Right ventricle myocardium inferior (tissue), 1 donor: ENCODE results near the gene CHADL. TPM values are rescaled to one million over a fixed set of nuclear protein-coding genes. Genes with fewer than 3 reads are reported as not detected.
A peak's percentile ranks its signal among the peaks of the same experiment; 100 is the strongest.
"Not testable (repeated sequence)": the region's sequence is repeated elsewhere in the genome, so short reads cannot be mapped to it uniquely, and the experiment has no call there.

Experiments
- ATAC-seq: fragments of 200-7000 bp; cut with Tn5 transposase; one replicate; pipeline ENCODE4 v1.9.1; 2020; ENCODE audit warnings: mild to moderate bottlenecking, moderate library complexity
- DNase-seq: peaks from one replicate; pipeline ENCODE4 v3.0.0; 2021; ENCODE audit errors: missing footprints
- intact Hi-C: fragments of 100-400 bp; cut with DNase I; formaldehyde crosslinking; loops from one replicate; pipeline ENCODE4 v1.11.0; 2022
- total RNA-seq: library from RNA; stranded (reverse); fragmentation: NEBNext Ultra II Directional; extraction: Animal tissue kit (Norgen Biotek cat#: 25700); gene quantifications from one replicate; pipeline ENCODE4 v1.2.1, GENCODE V29; 2021
- donor health status: DM: no; HTN: yes; CAD: no; lungs with severe emphysema.

Gene CHADL
- total RNA-seq, 1 donor from 2014 or later: 26.4 TPM

DNA sequence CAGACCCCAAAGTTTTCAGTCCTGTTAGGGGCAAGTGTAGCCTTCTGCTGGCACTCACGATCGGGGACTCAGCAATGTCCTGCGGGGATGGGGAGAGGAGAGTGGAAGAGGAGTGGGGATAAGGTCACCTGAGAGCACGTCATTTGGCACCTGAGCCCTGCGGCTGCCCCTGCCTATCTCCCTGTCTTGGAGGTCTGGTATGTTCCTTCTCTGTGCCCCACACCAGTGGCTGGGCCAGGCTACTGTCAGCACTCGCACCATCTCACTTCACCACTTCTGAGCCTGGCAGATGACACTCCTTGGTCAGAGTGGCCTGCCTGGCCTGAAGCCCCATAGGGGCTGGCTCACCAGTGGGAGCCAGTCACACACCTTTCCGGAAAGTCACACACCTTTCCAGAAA, 20.1 kb upstream of the CHADL start:
- ATAC-seq (peak; percentile 93), DNase-seq (peak; percentile 78)
- intact Hi-C loops: loop anchor here (1.0 to 5.0 kb wide), 3 partner anchors 18 to 150 kb away; no protein-coding TSS in a partner anchor

DNA sequence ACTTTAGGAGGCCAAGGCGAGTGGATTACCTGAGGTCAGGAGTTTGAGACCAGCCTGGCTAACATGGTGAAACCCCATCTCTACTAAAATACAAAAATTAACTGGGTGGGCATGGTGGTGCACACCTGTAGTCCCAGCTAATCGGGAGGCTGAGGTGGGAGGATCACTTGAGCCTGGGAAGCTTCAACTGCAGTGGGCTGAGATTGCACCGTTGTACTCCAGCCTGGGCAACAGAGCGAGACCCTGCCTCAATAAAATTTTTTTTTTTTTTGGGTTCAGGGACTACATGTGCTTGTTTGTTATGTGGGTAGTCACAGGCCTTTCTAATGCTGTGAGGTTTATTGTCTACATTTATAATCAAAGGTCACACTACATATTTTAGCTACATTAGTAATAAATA, 19.0 kb upstream of the CHADL start:
- DNase-seq, ATAC-seq: not testable (repeated sequence)
- intact Hi-C loops: loop anchor here (2.0 to 5.0 kb wide), 2 partner anchors 62 to 151 kb away; no protein-coding TSS in a partner anchor

DNA sequence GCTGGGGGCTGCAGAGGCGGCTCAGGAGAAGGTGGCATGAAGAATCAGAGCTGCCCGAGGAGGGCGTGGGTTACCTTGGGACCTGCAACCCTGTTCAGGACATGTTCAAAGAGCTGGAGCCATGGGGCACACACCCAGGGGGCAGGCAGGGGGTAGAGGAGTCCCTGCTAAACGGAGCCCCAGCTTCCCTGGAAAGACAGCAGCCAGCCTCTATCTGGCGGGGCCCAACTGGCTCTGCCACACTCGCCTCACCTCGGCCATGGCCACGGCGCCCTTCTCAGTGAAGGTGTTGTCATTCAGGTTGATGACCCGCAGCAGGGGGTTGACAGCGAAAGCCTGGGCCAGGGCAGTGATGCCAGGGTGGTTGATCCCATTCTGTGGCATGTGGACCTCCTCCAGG, 17.0 kb upstream of the CHADL start:
- ATAC-seq: no peak
- intact Hi-C loops: no loop called here
- DNase-seq: no peak

DNA sequence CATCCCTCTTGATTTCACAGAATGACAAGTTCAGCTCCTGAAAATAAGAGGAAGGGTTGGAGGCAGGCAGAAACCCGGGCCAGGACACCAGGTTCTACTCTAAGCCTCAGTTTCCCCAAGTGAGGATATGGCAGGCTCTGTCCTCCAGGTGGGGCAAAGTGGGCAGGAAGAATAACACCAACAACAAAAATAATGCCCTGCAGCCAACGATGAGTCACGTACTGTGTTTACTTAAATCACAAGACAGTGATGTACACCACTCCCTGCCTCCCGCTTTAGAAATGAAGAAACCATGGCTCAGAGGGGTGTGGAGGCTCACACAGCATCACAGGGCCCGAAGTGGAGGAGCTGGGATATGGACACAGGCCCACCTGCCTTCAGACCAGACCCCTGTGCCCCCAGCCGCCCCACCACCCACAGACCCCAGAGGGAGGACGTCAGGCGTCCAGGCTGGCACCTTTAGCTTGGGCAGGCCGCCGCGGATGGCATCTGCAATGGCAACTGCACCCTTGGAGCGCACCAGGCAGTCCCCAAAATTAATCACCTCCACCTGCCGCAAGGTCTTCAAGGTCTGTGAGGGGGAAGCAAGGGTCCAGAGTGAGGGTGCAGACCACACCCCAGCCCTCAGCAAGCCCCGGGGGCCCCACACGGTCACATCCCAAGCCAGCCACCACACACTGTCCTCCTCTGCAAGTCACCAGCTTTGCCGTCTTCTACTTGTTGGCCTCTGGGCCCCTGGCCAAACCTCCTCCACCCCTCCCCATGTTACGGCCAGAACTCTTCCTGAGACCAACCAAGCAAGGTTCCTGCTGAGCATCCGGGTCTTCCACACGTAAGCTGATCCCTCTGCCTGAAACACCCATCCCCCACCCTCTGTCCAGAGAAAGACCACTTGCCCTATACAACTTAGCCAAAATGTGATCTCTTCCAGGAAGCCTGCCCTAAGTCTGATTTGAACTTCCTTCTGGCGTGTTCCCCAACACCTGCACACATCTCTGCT, 15.8 kb upstream of the CHADL start:
- no peak for ATAC-seq
- intact Hi-C loops: no loop called here
- peak; percentile 67 for DNase-seq

GRCh38 chr22:41254230-41254629, 13.5 kb upstream of the CHADL start:
- ATAC-seq (no peak), DNase-seq (peak; percentile 2)
- intact Hi-C loops: no loop called here

GRCh38 chr22:41252365-41252764, 11.6 kb upstream of the CHADL start:
- DNase-seq: peak; percentile 39
- intact Hi-C loops: no loop called here

GRCh38 chr22:41250127-41250526, 9.4 kb upstream of the CHADL start:
- ATAC-seq: no peak
- peak; percentile 50 for DNase-seq

More at GRCh38 chr22:41252365-41252764, 11.6 kb upstream of the CHADL start:
- ATAC-seq: no peak

GRCh38 chr22:41249442-41249841, 8.7 kb upstream of the CHADL start:
- ATAC-seq (no peak), DNase-seq (peak; percentile 28)
- intact Hi-C loops: no loop called here

More at GRCh38 chr22:41250127-41250526, 9.4 kb upstream of the CHADL start:
- intact Hi-C loops: no loop called here

GRCh38 chr22:41248758-41249157, 8.0 kb upstream of the CHADL start:
- peak; percentile 50 for ATAC-seq
- peak; percentile 62 for DNase-seq
- intact Hi-C loops: no loop called here

DNA sequence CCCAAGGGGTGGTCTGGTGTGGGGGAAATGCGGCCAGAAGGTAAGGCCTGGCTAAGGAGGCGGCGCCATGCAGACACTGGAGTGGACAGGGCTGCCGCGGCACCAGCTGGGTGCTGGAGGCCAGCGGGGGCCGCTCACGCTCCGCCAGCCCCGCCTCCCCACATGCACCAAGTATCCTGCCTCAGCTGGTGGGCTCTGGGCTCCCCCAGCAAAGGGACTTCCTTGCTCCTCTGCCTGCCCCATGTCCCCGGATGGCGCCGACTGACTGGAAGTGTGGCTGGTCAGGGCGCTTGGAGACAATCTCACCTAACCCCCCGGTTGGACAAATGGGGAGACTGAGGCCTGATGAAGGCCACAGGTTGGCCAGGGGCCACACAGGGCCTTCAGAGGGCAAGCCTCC, 7.6 kb upstream of the CHADL start:
- intact Hi-C loops: no loop called here
- ATAC-seq (peak; percentile 7), DNase-seq (peak; percentile 62)

DNA sequence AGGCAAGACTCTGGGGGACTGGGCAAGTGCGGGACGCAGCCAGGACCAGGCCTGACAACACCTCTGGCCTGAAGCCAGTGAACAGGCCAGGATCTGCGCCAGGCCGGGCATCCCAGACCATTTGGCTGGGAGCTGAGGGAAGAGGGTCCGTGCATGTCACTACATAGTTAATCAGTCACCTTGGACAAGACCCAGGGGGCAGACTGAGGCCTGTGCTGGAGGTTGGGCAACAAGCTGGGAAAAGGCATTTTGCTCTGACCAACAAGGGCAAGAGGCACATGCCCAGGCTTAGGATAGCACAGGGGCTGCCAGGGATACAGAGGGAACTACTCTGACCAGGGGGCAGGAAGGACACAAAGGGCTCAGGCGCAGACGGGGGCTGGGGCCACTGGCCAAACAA, 7.0 kb upstream of the CHADL start:
- intact Hi-C loops: no loop called here
- DNase-seq: peak; percentile 70
- peak; percentile 83 for ATAC-seq

DNA sequence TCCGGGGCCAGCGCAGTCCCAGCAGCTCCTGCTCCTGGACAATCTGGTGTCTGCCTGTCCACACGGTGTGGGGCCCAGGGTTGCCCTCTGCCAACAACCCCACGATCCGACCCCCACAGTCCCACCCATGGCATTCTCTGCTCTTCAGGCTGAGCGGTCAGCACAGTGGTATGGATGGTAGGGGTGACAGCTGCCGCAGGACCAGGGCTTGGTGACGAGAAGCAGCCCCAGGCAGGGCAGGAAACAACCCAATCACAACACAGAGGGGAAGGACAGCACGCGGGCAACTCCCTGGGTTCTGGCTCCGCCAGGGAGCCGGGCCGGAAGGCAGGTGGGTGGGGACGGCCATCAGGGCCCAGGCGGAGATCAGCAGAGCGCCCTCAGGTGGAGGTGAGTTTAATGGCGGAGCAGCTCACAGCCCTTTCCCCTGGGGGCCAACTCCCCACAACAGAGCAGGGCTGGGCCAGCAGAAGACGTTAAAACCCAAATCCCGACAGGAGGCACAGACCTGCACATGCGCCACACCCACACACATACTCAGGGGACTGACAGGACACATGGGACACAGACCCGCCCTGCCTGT, 5.3 kb upstream of the CHADL start:
- ATAC-seq: no peak
- intact Hi-C loops: no loop called here
- DNase-seq: no peak

DNA sequence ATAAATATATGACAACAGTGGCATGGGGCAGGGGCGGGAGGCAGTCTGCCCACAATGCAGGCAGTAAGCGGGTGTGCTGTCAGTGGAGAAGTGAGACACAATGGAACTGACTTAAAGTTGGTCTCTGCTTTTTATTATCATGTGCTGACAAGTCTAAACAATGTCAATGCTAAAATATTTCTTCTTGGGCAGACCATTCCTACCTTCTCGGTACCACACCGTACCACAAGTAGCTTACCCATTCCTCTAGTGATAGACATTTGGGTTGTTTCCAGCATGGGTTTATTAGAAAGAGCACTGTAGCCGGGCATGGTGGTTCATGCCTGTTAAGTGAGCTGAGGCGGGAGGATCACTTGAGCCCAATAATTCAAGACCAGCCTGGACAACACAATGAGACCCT, 2.6 kb upstream of the CHADL start:
- ATAC-seq (peak; percentile 9), DNase-seq (no peak)
- intact Hi-C loops: loop anchor here (1.0 kb wide), 1 partner anchor 18 kb away; no protein-coding TSS in a partner anchor

GRCh38 chr22:41242396-41243117, 1.8 kb upstream of the CHADL start:
- ATAC-seq (no peak), DNase-seq (no peak)
- intact Hi-C loops: loop anchor here (1.0 kb wide), 1 partner anchor 19 kb away; no protein-coding TSS in a partner anchor

GRCh38 chr22:41241133-41241676, 474 bp upstream of the CHADL start:
- no peak for ATAC-seq

DNA sequence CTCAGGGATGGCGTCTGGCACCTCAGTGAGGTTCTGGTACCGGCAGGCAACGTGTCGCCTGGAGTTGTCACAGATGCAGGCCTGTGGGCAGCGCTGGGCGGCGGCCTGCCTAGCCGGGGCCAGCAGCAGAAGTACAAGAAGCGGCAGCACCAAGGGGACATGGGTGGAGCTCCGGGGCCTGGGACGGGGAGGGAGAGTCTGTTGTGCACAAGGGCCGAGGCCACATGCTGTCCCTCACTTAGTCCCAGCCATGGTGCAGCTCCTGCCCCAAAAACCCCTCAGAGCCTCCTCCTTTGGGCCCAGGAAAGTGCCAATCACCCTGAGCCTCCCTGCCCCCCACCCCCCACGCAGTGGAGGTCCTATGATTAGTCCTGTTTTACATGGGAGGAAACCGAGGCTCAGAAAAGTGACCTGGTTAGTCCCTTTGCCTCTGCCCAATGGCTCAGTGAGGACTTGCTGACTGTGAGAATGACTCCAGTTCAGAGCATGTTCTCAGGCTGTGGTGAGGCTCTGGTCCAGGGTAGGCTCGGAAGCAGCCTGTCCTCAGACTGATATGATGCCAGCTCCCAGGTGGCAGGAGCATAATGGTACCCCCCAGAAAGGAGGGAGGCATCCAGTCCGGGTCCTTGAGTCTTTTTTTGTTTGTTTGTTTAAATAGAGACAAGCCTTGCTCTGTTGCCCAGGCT, 1.1 kb downstream of the CHADL start:
- intact Hi-C loops: no loop called here
- ATAC-seq (no peak), DNase-seq (no peak)

More at GRCh38 chr22:41241133-41241676, 474 bp upstream of the CHADL start:
- intact Hi-C loops: no loop called here
- DNase-seq: no peak

DNA sequence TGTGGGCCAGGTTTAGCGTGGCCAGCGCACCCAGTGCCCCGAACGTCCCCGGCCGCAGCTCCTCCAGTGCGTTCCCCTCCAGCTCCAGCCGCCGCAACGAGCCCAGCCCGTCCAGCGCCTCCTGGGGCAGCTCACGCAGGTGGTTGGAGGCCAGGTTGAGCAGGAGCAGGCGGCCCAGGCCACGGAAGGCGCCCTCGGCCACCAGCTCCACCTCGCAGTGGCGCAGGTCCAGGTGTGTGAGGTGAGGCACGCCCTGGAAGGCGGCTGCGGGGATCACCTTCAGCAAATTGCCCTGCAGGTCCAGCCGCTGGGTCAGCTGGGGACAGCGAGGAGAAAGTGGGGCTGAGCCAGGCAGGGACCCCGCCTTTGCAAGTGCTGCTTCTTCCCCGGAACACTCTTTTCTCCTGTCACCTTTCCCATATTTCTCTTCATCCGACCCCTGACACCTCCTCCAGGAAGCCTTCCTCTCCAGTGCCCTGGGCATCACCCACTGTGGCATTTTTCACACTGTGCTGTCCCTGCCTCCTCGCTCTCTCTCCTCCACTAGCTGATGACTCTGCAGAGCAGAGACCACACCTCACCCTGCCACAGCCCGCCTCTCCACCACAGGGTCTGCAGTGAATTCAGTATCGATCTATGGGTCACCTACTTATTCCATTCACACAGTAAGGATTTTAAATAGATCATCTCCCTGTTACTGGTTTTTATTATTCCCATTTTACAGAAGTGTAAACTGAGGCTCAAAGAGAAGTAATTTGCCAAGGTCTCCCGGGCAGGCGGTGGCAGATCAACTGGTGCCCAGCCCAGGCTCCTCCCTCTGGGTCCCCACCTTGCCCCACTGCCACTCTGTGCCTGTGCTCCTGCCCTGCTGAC, 1.9 kb downstream of the CHADL start:
- DNase-seq (no peak), ATAC-seq (no peak)
- intact Hi-C loops: no loop called here
